B cell (primary cell): Measurements from ENCODE around the gene RRAD. TPM values are rescaled to one million over a fixed set of nuclear protein-coding genes. Genes with fewer than 3 reads are reported as not detected.

Source experiments
- ATAC-seq: fragments of 200-7000 bp; cut with Tn5 transposase; one replicate; pipeline ENCODE4 v1.10.0; 2021; ENCODE audit warnings: low read depth, mild to moderate bottlenecking, moderate number of reproducible peaks, moderate library complexity
- CTCF ChIA-PET: fragments of 350-600 bp; sonication (Branson Sonifier 250); formaldehyde crosslinking; loops from one replicate; lab custom pipeline; 2021; ENCODE audit warnings: antibody characterized with exemption, inconsistent platforms; lab: Charles Lee
- POLR2A ChIA-PET: fragments of 350-600 bp; sonication (Branson Sonifier 250); formaldehyde crosslinking; loops from one replicate; lab custom pipeline; 2021; ENCODE audit warnings: antibody characterized with exemption; lab: Charles Lee
- DNase-seq: peaks from one replicate; pipeline ENCODE4 v3.0.0; 2013
- H2AFZ ChIP-seq: 2 replicates; pipeline ENCODE4 v1.6.1; 2012; ENCODE audit warnings: mild to moderate bottlenecking, low read depth, low read length; ENCODE audit not compliant: insufficient read depth, poor library complexity, severe bottlenecking
- H3K27ac ChIP-seq, 2 donors: 1 replicate in 1 of 2; 2 replicates in 1 of 2; pipeline ENCODE4 v1.5.1; 2012 to 2013; ENCODE audit warnings: low read length in 2 of 2, mild to moderate bottlenecking in 2 of 2, moderate library complexity in 1 of 2
- H3K27me3 ChIP-seq, 4 experiments: fragments of 200-600 bp in 1 of 4; sonication (generic) in 1 of 4; replicated peaks in 1 of 4; 1 replicate in 2 of 4; 2 replicates in 2 of 4; pipeline versions ENCODE4 v1.6.1 to v1.7.0; 2013 to 2016; ENCODE audit warnings: low read length in 3 of 4, mild to moderate bottlenecking in 2 of 4, mixed read lengths in 1 of 4, moderate library complexity in 1 of 4; ENCODE audit not compliant: insufficient read depth in 4 of 4, control insufficient read depth in 3 of 4; ENCODE audit errors: control extremely low read depth in 1 of 4
- H3K36me3 ChIP-seq, 2 experiments: replicated peaks in 1 of 2; 1 replicate in 1 of 2; 2 replicates in 1 of 2; pipeline versions ENCODE4 v1.6.1 to v1.7.1; 2013; ENCODE audit warnings: low read length in 1 of 2; ENCODE audit not compliant: insufficient read depth in 2 of 2, control insufficient read depth in 1 of 2; ENCODE audit errors: control extremely low read depth in 1 of 2, extremely low read depth in 1 of 2
- H3K4me1 ChIP-seq, 2 donors: fragments of 200-600 bp in 1 of 2; sonication (generic) in 1 of 2; 1 replicate in 1 of 2; 2 replicates in 1 of 2; pipeline versions ENCODE4 v1.5.1 to v1.6.1; 2013 to 2017; ENCODE audit warnings: low read length in 2 of 2; ENCODE audit not compliant: control insufficient read depth in 2 of 2, insufficient read depth in 2 of 2
- H3K4me2 ChIP-seq: replicated peaks from 2 replicates; pipeline ENCODE3; 2012; ENCODE audit warnings: mild to moderate bottlenecking, low read depth, low read length; ENCODE audit not compliant: poor library complexity, severe bottlenecking
- H3K4me3 ChIP-seq, 5 experiments: fragments of 200-600 bp in 1 of 5; sonication (generic) in 1 of 5; 1 replicate in 3 of 5; 2 replicates in 2 of 5; pipeline versions ENCODE4 v1.5.1 to v1.7.0; 2011 to 2016; ENCODE audit warnings: low read length in 4 of 5, mild to moderate bottlenecking in 4 of 5, low read depth in 2 of 5, control low read depth in 1 of 5, moderate library complexity in 1 of 5; ENCODE audit not compliant: insufficient read depth in 1 of 5; ENCODE audit errors: control extremely low read depth in 1 of 5, extremely low read depth in 1 of 5
- H3K79me2 ChIP-seq: fragments of 200-600 bp; sonication (generic); one replicate; pipeline ENCODE4 v1.6.0; 2016; ENCODE audit warnings: low read length; ENCODE audit not compliant: control insufficient read depth, insufficient read depth
- H3K9ac ChIP-seq: fragments of 200-600 bp; sonication (generic); 2 replicates; pipeline ENCODE4 v1.6.1; 2017; ENCODE audit warnings: mild to moderate bottlenecking, low read length, moderate library complexity
- H3K9me3 ChIP-seq, 3 donors: one replicate each; pipeline versions ENCODE4 v1.6.1 to v1.7.1; 2013; ENCODE audit warnings: low read length in 2 of 3; ENCODE audit not compliant: control insufficient read depth in 2 of 3, insufficient read depth in 1 of 3; ENCODE audit errors: control extremely low read depth in 1 of 3
- H4K20me1 ChIP-seq: 2 replicates; pipeline ENCODE4 v1.6.0; 2012; ENCODE audit warnings: mild to moderate bottlenecking, low read length; ENCODE audit not compliant: insufficient read depth, control insufficient read depth, poor library complexity, severe bottlenecking
- H3K27ac Mint-ChIP-seq: one replicate; pipeline ENCODE4 v1.8.0; 2021; ENCODE audit warnings: mixed read lengths
- H3K27me3 Mint-ChIP-seq: one replicate; pipeline ENCODE4 v1.8.0; 2021; ENCODE audit warnings: mixed read lengths
- H3K4me1 Mint-ChIP-seq: one replicate; pipeline ENCODE4 v1.8.0; 2021; ENCODE audit warnings: mixed read lengths
- H3K4me3 Mint-ChIP-seq: one replicate; pipeline ENCODE4 v1.8.0; 2021; ENCODE audit warnings: mixed read lengths
- H3K9me3 Mint-ChIP-seq: one replicate; pipeline ENCODE4 v1.8.0; 2022; ENCODE audit warnings: mixed read lengths; ENCODE audit not compliant: insufficient read depth
- CTCF ChIP-seq: fragments of 200-600 bp; IDR thresholded peaks from one replicate; pipeline ENCODE4 v1.8.0; 2022; ENCODE audit warnings: antibody characterized with exemption, mild to moderate bottlenecking
- EZH2 ChIP-seq: IDR thresholded peaks from 2 replicates; pipeline ENCODE4 v1.6.1; 2012; ENCODE audit warnings: borderline replicate concordance, low read depth, mild to moderate bottlenecking, moderate library complexity, low read length; ENCODE audit not compliant: insufficient read depth, poor library complexity, severe bottlenecking
- WGBS: methylation state at CpG from one replicate; pipeline ENCODE4 v1.1.5; 2013; ENCODE audit warnings: missing lambda C conversion rate; ENCODE audit not compliant: insufficient coverage; 5-methylcytosine and 5-hydroxymethylcytosine counted together
- intact Hi-C: fragments of 100-400 bp; cut with micrococcal nuclease; formaldehyde crosslinking; loops from one replicate; pipeline ENCODE4 v1.10.0; 2022
- polyA plus RNA-seq: library from polyadenylated mRNA; depleted of rRNA; stranded (reverse); fragments of >200 nt; gene quantifications from 2 replicates; pipeline ENCODE4 v1.2.3, GENCODE V29; 2012
- total RNA-seq, 2 donors: library from RNA; stranded (reverse); fragments of 120-200 nt in 1 of 2; gene quantifications; 1 replicate in 1 of 2; 2 replicates in 1 of 2; pipeline versions ENCODE4 v1.2.3 to v1.2.4, GENCODE V29; 2013 to 2022

RRAD gene
- total and polyA plus RNA-seq, 2 donors (not counting 1 experiment from before 2014, with no cell fraction given), result 0.64 to 1.9 TPM

GRCh38 chr16:66934138-66934838, 9.0 kb upstream of the RRAD start, which contains the start of gene CIAO2B:
Gene CIAO2B, minus strand, starts transcription at chr16:66934402. Its CDS starts 38 bp downstream, at chr16:66934364.
- H3K9ac ChIP-seq, result peak within 1 kb of the TSS; percentile 95
- H3K4me3 ChIP-seq, result peak within 1 kb of the TSS; percentile 89 to 94 (median 92)
- peaks cover 14% of the 10 kb centered on the region for H4K20me1 ChIP-seq
- no peaks in the 10 kb centered on the region for H3K9me3 Mint-ChIP-seq
- DNase-seq (peak; percentile 94), ATAC-seq (peak; percentile 86)
- TF ChIP-seq CTCF, result no peak
- TF ChIP-seq EZH2, result no peak
- H3K4me1 ChIP-seq, result peaks cover 24 to 33% of the 10 kb centered on the region in 2 donors
- CTCF ChIA-PET, result interaction anchor here (1.0 to 1.2 kb wide), 2 partner anchors 11 to 22 kb away, joined by 3 read pairs; no protein-coding TSS in a partner anchor
- H3K4me3 Mint-ChIP-seq, result peak within 1 kb of the TSS; percentile 99
- no peaks in the 10 kb centered on the region for H3K27me3 ChIP-seq
- H3K27me3 Mint-ChIP-seq, result no peaks in the 10 kb centered on the region
- no peaks in the 10 kb centered on the region for H3K9me3 ChIP-seq
- WGBS, result under 1% methylated on average over 76 of the region's 76 CpGs
- peaks cover 54% of the 10 kb centered on the region for H3K4me1 Mint-ChIP-seq
- peaks cover 0 to 15% of the 10 kb centered on the region in 2 experiments for H3K36me3 ChIP-seq
- H3K27ac ChIP-seq, result peak within 1 kb of the TSS; percentile 86 to 92
- intact Hi-C loops, result loop anchor here (1.0 to 5.0 kb wide), 2 partner anchors 13 to 52 kb away; partner anchors contain the start of gene PDP2
- H2AFZ ChIP-seq, result peak within 1 kb of the TSS; percentile 96
- H3K4me2 ChIP-seq, result peak within 1 kb of the TSS; percentile 88
- peak within 1 kb of the TSS; percentile 98 for H3K27ac Mint-ChIP-seq
- H3K79me2 ChIP-seq, result peaks cover 26% of the 10 kb centered on the region
- POLR2A ChIA-PET, result interaction anchor here (0.6 to 0.7 kb wide), 2 partner anchors 40 to 293 kb away, joined by 3 read pairs; no protein-coding TSS in a partner anchor
